H1 (cell line): ENCODE data around the gene PCDH9. TPM values are rescaled to one million over a fixed set of nuclear protein-coding genes. Genes with fewer than 3 reads are reported as not detected.

ENCODE experiments used
- CHD1 ChIP-seq: IDR thresholded peaks from 2 replicates; pipeline ENCODE4 v1.6.1; 2012; ENCODE audit warnings: low read depth, low read length, improper control_type of control experiment
- CHD2 ChIP-seq: IDR thresholded peaks from 2 replicates; pipeline ENCODE4 v1.6.1; 2012; ENCODE audit warnings: low read length, improper control_type of control experiment
- CHD7 ChIP-seq: fragments of 300-600 bp; sonication (generic); IDR thresholded peaks from 2 replicates; pipeline ENCODE4 v1.7.1; 2012; ENCODE audit warnings: low read length, moderate library complexity, mild to moderate bottlenecking, inconsistent platforms; ENCODE audit not compliant: insufficient replicate concordance
- polyA plus RNA-seq, 7 experiments: library from polyadenylated mRNA; depleted of rRNA in 3 of 7; stranded (reverse) in 5 of 7; unstranded in 2 of 7; fragments of >200 nt in 5 of 7; fragments of 200-250 nt in 2 of 7; gene quantifications; 1 replicate in 5 of 7; 2 replicates in 1 of 7; 4 replicates in 1 of 7; pipeline versions ENCODE4 v1.2.1 to v1.2.3, GENCODE V29; 2011 to 2013; ENCODE audit warnings: missing spikeins in 2 of 7, mixed read lengths in 2 of 7
- total RNA-seq: library from RNA; stranded (reverse); fragmentation: NEBNext Ultra II Directional; extraction: Animal tissue kit (Norgen Biotek cat#: 25700); gene quantifications from 2 replicates; pipeline ENCODE4 v1.2.1, GENCODE V29; 2021

The PCDH9 gene
- total and polyA plus RNA-seq, 2 of the 8 experiments (the other 6 are each of a cell fraction or from before 2014, with no cell fraction given) = 0.12 to 0.60 TPM

DNA sequence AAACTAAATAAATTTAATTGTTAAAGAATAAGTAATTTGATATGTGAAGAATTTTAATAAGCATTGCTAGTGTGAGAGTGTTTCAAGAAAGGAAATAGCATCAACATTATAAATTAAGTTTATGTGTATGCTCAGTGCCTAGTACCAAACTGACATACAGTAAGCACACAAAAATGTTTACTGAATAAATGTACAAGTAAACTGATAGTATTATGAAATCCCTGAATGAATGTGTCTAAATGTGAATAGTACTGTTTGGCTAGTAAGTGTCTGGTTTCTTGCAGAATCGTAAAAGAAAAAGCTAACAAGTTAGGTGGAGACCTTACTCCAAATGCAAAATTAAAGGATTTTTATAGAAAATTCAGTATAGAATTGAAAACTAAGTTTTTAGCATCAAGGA lies 233.6 kb downstream of the PCDH9 start (continued):
- TF ChIP-seq CHD7 = no peak
- TF ChIP-seq CHD2 = no peak
- no peak for TF ChIP-seq CHD1
